Fibroblast of skin of back (primary cell): ENCODE results near the gene BLACAT1.

ENCODE experiments used
- DNase-seq: peaks from one replicate; pipeline ENCODE4 v3.0.0-alpha.2; 2013

BLACAT1 gene

DNA sequence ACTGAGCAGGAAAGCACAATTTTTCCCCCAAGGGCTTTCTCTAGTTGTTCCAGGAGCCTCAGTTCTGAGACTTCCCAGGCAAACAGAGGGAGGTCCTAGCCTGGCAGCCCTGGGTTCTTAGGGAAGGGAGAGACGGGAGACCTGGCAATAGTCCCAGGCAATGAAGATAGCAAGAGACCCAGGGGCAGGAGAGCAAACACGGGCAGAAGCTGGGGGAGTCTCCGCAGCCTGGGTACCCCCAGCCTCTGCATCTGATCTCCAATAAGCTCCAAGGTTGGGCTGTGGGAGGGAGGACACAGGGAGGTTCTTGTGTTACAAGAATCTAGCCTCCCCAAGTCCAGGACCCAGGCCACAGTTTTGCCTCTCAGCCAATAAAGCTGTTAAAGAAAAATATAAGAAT lies 2.4 kb downstream of the BLACAT1 start:
- no peak for DNase-seq

GRCh38 chr1:205452933-205453332 lies 2.9 kb downstream of the BLACAT1 start:
- no peak for DNase-seq

- no peak for DNase-seq
These were observed 3.5 kb downstream of the BLACAT1 start for GRCh38 chr1:205452364-205452763.

GRCh38 chr1:205451759-205452164 lies 4.1 kb downstream of the BLACAT1 start:
- DNase-seq, result no peak

DNA sequence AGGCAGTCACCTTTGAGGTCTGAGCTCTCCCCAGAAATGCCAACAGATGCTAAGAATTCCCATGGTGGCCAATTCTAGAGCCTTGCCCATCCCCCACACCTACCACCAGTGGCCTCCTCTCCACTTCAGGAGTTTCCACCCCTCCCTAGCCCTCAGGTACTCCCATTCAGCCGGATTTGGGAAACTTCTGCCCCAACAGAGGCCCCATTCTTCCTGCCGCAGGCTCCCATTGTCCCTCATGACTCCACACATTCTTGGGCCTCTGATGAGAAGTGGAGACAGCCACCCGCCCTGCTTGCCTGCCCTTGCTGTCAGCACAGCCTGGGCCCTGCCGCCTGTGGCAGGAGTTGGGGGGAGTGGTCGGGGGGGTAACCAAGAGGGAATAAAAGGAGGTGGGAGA lies 4.6 kb downstream of the BLACAT1 start:
- DNase-seq, result no peak

DNA sequence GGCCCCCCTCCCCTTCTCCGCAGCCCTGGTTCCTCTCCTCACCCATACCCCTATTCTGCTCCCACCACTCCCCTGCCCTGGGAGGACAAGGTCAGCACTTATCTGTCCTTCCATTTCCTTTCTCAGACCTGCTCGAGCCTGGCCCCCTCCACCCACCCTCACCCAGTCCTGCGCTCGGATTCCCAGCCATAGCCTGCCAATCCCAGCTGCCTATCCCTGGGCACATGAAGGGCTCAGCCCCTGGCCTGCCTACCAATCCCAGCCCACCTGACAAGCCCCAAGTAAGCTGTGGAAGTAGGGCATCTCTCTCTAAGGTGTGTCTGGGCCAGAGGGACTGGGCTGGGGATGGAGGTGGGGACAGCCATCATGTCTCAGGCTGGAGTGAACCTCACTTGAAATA lies 5.4 kb downstream of the BLACAT1 start:
- DNase-seq, result no peak

GRCh38 chr1:205449750-205450443 lies 5.9 kb downstream of the BLACAT1 start:
- DNase-seq, result peak; percentile 50

DNA sequence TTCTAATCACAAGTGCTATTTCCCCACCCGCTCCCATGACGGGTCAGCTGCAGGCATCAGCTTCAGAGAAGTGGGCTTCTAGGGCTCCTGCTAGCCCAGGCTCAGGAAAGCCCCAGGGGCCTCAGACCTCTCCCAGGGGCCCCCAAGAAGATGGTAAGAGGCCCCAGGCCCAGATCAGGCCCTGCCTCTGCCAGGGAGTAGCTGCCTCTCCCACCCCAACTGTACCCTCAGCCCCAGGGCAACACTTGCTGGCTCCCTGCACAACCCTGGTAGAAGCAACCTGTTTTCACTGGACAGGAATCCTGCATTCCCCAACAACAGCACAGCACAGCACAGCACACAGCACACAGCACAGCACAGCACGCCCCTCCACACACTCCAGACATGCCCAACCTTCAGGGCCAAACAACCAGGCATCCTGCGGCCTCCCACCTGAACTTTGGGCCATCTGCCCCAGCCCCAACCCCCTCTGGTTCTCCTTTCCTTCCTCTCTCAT lies 6.5 kb downstream of the BLACAT1 start:
- no peak for DNase-seq

DNA sequence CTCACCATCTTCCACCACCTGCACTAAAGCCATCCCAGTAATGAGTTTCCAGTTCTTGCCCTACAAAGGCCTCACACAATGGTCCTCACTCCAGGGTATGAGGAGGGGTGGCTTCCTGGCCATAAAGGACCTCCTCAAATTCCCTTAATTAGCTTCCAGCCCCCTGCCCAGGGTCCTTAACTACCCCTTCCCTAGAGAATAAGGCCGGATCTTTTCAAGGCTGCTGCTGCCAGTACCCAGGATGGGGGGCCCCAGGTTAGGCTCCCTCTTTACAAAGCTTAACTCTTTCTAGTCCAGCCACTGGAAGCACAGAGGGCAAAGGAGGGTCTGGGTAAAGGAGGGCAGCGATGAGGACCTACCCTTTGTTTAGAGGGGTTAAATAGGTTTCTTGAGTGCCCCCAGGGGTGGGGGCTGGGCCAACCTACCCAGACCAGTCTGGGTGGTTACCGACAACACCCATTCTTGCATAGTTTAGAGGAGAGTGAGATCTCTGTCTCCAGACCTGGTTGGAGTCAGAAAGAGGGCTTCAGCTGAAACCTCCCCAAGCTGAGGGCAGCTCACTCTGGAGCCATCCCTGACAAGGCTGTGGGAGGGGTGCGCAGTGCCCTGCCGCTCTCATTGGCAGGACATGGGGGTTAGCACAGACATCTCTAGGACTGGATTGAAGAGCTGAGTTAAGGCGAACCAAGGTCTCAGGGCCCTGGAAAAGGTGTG lies 7.1 kb downstream of the BLACAT1 start:
- DNase-seq, result no peak

GRCh38 chr1:205447457-205448341 lies 8.1 kb downstream of the BLACAT1 start:
- DNase-seq, result no peak

GRCh38 chr1:205446828-205447227 lies 9.0 kb downstream of the BLACAT1 start:
- no peak for DNase-seq

DNA sequence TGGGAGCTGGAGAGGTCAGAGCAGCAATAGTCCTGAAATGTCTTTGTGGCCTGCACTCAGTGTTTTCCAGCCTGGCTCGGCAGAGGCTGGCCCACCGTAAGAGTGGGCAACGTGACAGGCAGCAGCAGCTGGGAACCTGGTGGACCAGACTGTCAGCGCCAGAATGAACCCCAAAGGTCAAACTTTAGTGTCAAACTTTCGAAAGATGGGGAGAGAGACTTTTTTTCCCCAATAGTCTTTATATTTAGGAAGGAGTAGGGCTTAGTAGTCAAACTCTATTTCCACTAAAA lies 10.3 kb downstream of the BLACAT1 start:
- DNase-seq, result no peak

DNA sequence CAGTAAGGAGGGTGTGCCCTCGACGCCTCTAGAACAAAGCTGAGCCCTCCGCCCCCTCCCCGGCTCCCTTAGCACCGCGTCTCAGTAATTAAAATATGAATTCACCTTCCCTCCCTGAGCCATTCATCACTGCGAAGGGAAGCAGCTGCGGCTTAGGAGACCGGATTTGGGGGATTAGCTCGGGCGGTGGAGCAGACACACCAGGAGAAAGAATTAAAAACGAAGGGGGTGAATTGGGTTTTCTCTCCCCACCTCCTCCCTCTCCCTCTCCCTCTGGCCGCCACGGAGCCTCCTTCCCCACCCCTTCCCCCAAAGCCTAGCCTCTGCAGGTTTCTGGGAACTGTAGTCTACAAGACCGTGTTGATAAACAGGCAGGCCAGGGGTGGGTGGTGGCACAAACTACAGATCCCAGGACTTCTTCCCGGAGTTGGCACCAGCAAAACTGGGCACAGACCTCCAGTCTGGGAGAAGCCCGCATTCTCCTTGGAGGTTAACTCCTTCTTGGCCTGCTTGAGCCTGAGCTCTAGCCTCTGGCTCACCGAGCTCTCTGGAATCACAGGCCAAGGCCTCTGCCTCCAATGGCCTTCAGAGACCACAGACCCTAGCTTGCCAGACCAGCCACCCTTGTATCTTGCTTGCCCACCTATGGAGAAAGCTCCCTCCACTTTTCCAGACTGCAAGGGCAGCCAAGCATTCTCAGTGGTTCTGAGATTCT lies 10.8 kb downstream of the BLACAT1 start:
- DNase-seq, result no peak

DNA sequence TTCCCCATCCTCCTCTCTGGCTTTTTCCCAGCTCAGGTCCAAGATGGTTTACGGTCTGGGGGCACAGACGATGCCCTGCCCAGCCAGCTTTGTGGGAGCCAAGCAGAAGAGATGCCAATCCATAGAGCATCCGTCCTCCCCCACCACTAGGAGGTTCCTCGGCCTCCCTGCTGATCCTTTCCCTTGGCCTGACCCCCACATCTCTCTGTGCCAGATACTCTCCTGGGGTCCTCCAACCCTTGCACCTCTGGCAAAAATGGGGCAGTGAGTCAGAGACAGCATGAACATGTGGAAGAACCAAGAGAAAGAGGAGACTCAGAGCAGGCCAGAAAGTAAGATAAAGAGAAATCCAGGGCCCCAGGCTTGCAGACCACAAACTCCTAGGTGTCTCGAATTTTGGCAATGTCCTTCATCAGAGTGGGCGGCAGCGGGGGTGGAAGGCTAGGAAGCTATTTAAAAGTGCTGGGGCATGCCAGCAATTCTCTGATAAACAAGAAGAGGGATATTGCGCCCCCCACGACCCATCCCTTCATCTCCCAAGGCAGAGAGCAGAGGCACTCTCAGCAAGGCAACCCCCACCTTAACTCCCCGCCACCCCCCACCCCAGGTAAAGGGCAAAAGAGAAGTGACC lies 11.4 kb downstream of the BLACAT1 start:
- DNase-seq, result no peak

DNA sequence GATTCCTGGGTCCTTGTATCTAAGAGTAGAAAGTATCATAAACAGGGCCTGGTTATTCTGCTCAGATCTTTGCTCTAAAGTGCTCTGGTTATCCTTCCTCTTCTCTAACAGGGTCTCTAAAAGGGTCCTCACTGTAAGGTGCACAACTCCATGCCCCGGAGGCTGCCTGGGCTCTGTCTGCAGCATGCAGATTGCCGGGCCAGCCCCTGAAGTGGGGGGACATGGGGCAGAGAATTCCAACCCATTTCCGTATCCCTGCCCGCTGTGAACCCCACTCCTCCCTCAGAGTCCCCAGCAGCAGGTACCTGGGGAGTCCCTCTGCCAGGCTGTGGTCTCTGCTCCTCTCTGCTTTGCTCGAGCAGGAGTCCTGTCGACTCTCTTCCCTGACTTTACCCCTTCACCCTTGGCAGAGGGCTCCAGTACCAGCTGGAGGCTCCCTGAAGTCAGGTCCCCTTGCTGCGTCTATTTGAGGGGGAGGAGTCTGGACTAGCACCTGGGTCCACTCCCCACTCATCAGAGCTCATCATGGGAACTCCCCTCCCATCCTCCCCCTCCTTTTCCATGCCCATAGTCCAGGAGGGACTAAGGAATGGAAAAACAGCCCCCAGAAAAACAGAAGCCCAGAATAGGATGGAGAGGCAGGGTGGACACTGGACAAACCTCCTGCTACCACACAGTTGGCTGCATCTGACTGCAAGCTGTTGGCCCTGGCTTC lies 12.1 kb downstream of the BLACAT1 start:
- no peak for DNase-seq

DNA sequence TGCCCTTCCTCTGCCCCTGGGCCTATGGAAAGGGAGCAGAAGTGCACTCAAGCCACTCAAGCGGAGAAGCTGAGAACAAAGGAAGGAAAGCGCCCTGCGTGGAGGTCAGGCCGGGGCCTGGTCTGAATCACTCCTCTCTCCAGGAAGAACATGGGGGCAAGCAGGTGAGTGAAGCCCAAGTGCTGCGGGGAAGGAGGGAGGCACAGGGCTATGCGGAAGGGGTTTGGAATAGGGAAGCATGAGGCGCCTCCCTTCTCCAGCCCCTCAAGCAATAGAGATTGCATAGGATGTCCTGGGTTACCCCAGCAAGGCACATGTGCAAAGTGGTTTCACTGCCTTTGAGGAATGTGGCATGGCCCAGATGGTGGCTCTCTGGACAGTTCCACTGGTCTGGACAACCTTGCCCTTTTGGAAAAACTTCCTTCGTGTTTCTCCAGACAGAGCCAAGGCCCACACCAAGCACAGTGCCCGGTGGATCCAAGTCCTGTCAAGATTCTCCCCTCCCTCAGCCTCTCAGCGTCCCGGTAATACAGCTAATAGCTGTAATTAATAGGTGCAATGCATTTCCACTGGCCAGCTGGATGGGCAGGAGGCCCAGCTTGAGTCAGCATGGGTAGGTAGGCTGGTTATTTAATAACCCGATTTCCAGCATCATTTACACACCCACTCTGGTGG lies 13.7 kb downstream of the BLACAT1 start:
- DNase-seq, result no peak

- DNase-seq, result no peak
These were observed 14.2 kb downstream of the BLACAT1 start for GRCh38 chr1:205441716-205442050.

DNA sequence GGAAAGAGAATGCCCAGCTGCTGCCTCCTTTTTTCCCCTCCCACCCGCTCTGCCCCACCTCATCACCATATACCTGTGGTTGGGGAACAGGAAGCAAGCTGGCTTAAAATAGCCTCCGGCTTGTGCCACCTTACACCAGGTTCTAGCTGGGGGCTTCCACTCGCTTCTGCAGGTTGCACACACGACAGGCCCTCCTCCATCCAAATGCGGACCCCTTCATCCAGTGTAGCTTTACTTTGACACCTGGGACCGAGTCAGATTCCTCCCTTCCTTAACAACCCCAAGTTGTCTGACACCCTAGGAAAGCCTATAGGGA lies 14.6 kb downstream of the BLACAT1 start:
- no peak for DNase-seq

- DNase-seq, result no peak
These were observed 15.1 kb downstream of the BLACAT1 start for GRCh38 chr1:205440476-205441317.

DNA sequence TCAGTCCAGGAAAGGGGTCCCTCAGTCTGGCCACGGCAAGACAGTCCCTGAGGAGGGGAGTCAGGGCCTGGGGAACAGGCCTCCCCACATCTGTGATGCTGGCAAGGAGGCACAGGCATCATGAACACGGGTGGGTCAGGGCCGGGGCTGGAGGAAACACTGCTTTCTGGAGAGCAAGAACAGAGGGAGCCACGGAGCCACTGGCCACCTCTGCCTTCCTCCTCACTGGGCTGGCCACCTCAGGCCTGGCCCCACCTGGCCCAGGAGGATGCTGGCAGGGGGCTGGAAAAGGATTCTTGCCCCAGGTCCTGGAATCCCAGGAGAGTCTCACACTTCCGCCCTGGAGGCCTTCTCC lies 15.7 kb downstream of the BLACAT1 start:
- no peak for DNase-seq
